ENCODE measurements around the gene ALKAL2. TPM values are rescaled to one million over a fixed set of nuclear protein-coding genes. Genes with fewer than 3 reads are reported as not detected.

Gene ALKAL2
- total and polyA plus RNA-seq, 2 of the 13 experiments (the other 11 are each of a cell fraction or from before 2014, with no cell fraction given) = 0.22 to 1.7 TPM

GRCh38 chr2:289362-290089 lies 1.6 kb upstream of the ALKAL2 start (continued):
- TF ChIP-seq YEATS2 (CRISPR knock-in tag; IDR thresholded peaks at IDR 0.05; ENCODE audit: borderline replicate concordance) (no peak), JUND (CRISPR knock-in tag; IDR thresholded peaks at IDR 0.05) (no peak), STAT5B (CRISPR knock-in tag; IDR thresholded peaks at IDR 0.05) (no peak), ZNF788 (CRISPR knock-in tag; IDR thresholded peaks at IDR 0.05; ENCODE audit: borderline replicate concordance) (peak; percentile 33; the same call in 1 of the 2 replicates), MTERF4 (CRISPR knock-in tag; IDR thresholded peaks at IDR 0.05) (no peak), SNRNP70 (IDR thresholded peaks at IDR 0.05; ENCODE audit: low read depth, low read length) (no peak), ZNF326 (CRISPR knock-in tag; IDR thresholded peaks at IDR 0.05; ENCODE audit: borderline replicate concordance) (no peak), ZNF749 (CRISPR knock-in tag; IDR thresholded peaks at IDR 0.05; ENCODE audit: borderline replicate concordance) (no peak; the same call in 1 of the 2 replicates), SP5 (CRISPR knock-in tag; IDR thresholded peaks at IDR 0.05; ENCODE audit: borderline replicate concordance, low read depth) (no peak), ZBTB34 (CRISPR knock-in tag; IDR thresholded peaks at IDR 0.05) (no peak), ATM (IDR thresholded peaks at IDR 0.05; ENCODE audit: borderline replicate concordance) (no peak), ARID2 (CRISPR knock-in tag; IDR thresholded peaks at IDR 0.05; ENCODE audit: borderline replicate concordance) (peak; percentile 84; the same call in 1 of the 2 replicates), ZSCAN25 (CRISPR knock-in tag; IDR thresholded peaks at IDR 0.05) (no peak), ZNF557 (CRISPR knock-in tag; IDR thresholded peaks at IDR 0.05) (no peak)

Measured in HepG2 (cell line).